Psoas muscle (tissue), 8 donors: Measurements from ENCODE around the gene NEDD4. TPM values are rescaled to one million over a fixed set of nuclear protein-coding genes. Genes with fewer than 3 reads are reported as not detected.

Experiments used
- ATAC-seq, 4 donors: fragments of 200-7000 bp; cut with Tn5 transposase; one replicate each; pipeline ENCODE4 v1.9.1; 2020; ENCODE audit warnings: moderate library complexity in 3 of 4, mild to moderate bottlenecking in 2 of 4
- DNase-seq, 2 donors: peaks; one replicate each; pipeline ENCODE4 v3.0.0-alpha.2; 2020
- H3K27ac ChIP-seq: fragments of 200-600 bp; one replicate; pipeline ENCODE4 v1.8.0; 2022
- H3K27me3 ChIP-seq, 3 donors: fragments of 200-600 bp in 1 of 3; one replicate each; pipeline versions ENCODE4 v1.6.1 to v1.8.0; 2013 to 2022; ENCODE audit warnings: low read length in 2 of 3, mild to moderate bottlenecking in 2 of 3, moderate library complexity in 1 of 3; ENCODE audit not compliant: insufficient read depth in 3 of 3
- H3K36me3 ChIP-seq, 2 donors: fragments of 200-600 bp in 1 of 2; one replicate each; pipeline versions ENCODE4 v1.6.1 to v1.8.0; 2013 to 2022; ENCODE audit warnings: low read depth in 1 of 2, mild to moderate bottlenecking in 1 of 2, moderate library complexity in 1 of 2; ENCODE audit not compliant: insufficient read depth in 1 of 2
- H3K4me1 ChIP-seq: fragments of 200-600 bp; one replicate; pipeline ENCODE4 v1.8.0; 2022
- H3K4me3 ChIP-seq: fragments of 200-600 bp; one replicate; pipeline ENCODE4 v1.8.0; 2022; ENCODE audit warnings: mild to moderate bottlenecking
- H3K9me3 ChIP-seq: fragments of 200-600 bp; one replicate; pipeline ENCODE4 v1.8.0; 2022
- CTCF ChIP-seq: fragments of 200-600 bp; IDR thresholded peaks from one replicate; pipeline ENCODE4 v1.8.0; 2022; ENCODE audit warnings: antibody characterized with exemption
- WGBS, 3 donors: extraction: QIAGEN DNeasy Blood & Tissue Kit; methylation state at CpG; one replicate each; pipeline versions ENCODE4 v1.1.6 to v1.1.7; 2013; 5-methylcytosine and 5-hydroxymethylcytosine counted together
- intact Hi-C, 2 donors: fragments of 100-400 bp; cut with DNase I; formaldehyde crosslinking; loops; one replicate each; pipeline versions ENCODE4 v1.11.0 to v1.14.2; 2022
- polyA plus RNA-seq, 3 donors: library from polyadenylated mRNA; stranded (reverse); fragments of 200-250 nt; gene quantifications; one replicate each; pipeline ENCODE4 v1.2.3, GENCODE V29; 2013
- total RNA-seq, 4 donors: library from RNA; stranded (reverse); fragmentation: NEBNext Ultra II Directional in 2 of 4; extraction: Animal tissue kit (Norgen Biotek cat#: 25700) in 2 of 4; gene quantifications; one replicate each; pipeline versions ENCODE4 v1.2.1 to v1.2.4, GENCODE V29; 2021 to 2023
- donor health status: healthy with polysubstance abuse.
- donor health status: DM: no; HTN: no; CAD: no; lungs with moderate emphysema.
- donor health status: Bipolar disorder and iron deficiency.
- donor health status: healthy.
- donor health status: DM: yes; HTN: yes; CAD: no.
- donor health status: DM: no; HTN: no; CAD: no.
- donor health status: DM: no; HTN: no; CAD: no.
- donor health status: DM: yes; HTN: yes; CAD: no.

The NEDD4 gene
- total and polyA plus RNA-seq, 7 donors = 36.2 to 145 (median 94.5) TPM

GRCh38 chr15:55799291-55800212 is 193.9 kb downstream of the NEDD4 start:
- DNase-seq (no peak), ATAC-seq (no peak)
- peak; percentile 26 for TF ChIP-seq CTCF
- Histone ChIP-seq H3K27me3 (peaks cover 0 to 6% (median 0%) of the 10 kb centered on the region in 3 donors), H3K27ac (no peak overlapping the region), H3K36me3 (no peaks in the 10 kb centered on the region), H3K4me1 (no peaks in the 10 kb centered on the region), H3K4me3 (no peak overlapping the region), H3K9me3 (no peaks in the 10 kb centered on the region)
- intact Hi-C loops = no loop called here
- 44 to 48% (median 47%) methylated on average over 10 of the region's 10 CpGs for WGBS, 3 donors

GRCh38 chr15:55796321-55796965 is 197.0 kb downstream of the NEDD4 start:
- ATAC-seq (no peak), DNase-seq (no peak)
- H3K4me3 ChIP-seq = no peak overlapping the region
- H3K9me3 ChIP-seq = no peaks in the 10 kb centered on the region
- H3K36me3 ChIP-seq = no peaks in the 10 kb centered on the region
- H3K4me1 ChIP-seq = no peaks in the 10 kb centered on the region
- 54 to 67% (median 61%) methylated on average over 4 of the region's 4 CpGs for WGBS, 3 donors
- no peak for TF ChIP-seq CTCF
- intact Hi-C loops = no loop called here
- H3K27me3 ChIP-seq = peaks cover 0 to 6% (median 0%) of the 10 kb centered on the region in 3 donors
- H3K27ac ChIP-seq = no peak overlapping the region

GRCh38 chr15:55795031-55795430 is 198.4 kb downstream of the NEDD4 start:
- H3K36me3 ChIP-seq = no peaks in the 10 kb centered on the region
- intact Hi-C loops = no loop called here
- H3K4me3 ChIP-seq = no peak overlapping the region
- no peak for TF ChIP-seq CTCF
- H3K4me1 ChIP-seq = no peaks in the 10 kb centered on the region
- DNase-seq (no peak), ATAC-seq (no peak)
- H3K27me3 ChIP-seq = peaks cover 0 to 6% (median 0%) of the 10 kb centered on the region in 3 donors
- no peak overlapping the region for H3K27ac ChIP-seq
- no peaks in the 10 kb centered on the region for H3K9me3 ChIP-seq

GRCh38 chr15:55791551-55792400 is 201.6 kb downstream of the NEDD4 start:
- Histone ChIP-seq H3K27ac (no peak overlapping the region), H3K36me3 (no peaks in the 10 kb centered on the region), H3K4me3 (no peak overlapping the region), H3K27me3 (peaks cover 0 to 6% (median 0%) of the 10 kb centered on the region in 3 donors), H3K4me1 (no peaks in the 10 kb centered on the region), H3K9me3 (no peaks in the 10 kb centered on the region)
- no peak for ATAC-seq
- intact Hi-C loops = no loop called here
- no peak for TF ChIP-seq CTCF
- 59 to 69% (median 59%) methylated on average over 3 of the region's 3 CpGs for WGBS, 3 donors
- no peak for DNase-seq
